Activated naive CD8-positive, alpha-beta T cell treated with anti-CD3 and anti-CD28 coated beads for 36 hours (primary cell): Measurements from ENCODE around the gene PRM2. TPM values are rescaled to one million over a fixed set of nuclear protein-coding genes. Genes with fewer than 3 reads are reported as not detected.

Source experiments
- DNase-seq: peaks from one replicate; pipeline ENCODE4 v3.0.0; 2021
- H3K27ac Mint-ChIP-seq: one replicate; pipeline ENCODE4 v1.8.0; 2022; ENCODE audit warnings: mild to moderate bottlenecking, moderate library complexity, mixed read lengths
- H3K27me3 Mint-ChIP-seq: one replicate; pipeline ENCODE4 v1.8.0; 2022; ENCODE audit warnings: mild to moderate bottlenecking, mixed read lengths
- H3K36me3 Mint-ChIP-seq: one replicate; pipeline ENCODE4 v1.8.0; 2021; ENCODE audit warnings: mild to moderate bottlenecking, mixed read lengths
- H3K4me1 Mint-ChIP-seq: one replicate; pipeline ENCODE4 v1.8.0; 2021; ENCODE audit warnings: mixed read lengths
- H3K4me3 Mint-ChIP-seq: one replicate; pipeline ENCODE4 v1.8.0; 2022; ENCODE audit warnings: mild to moderate bottlenecking, moderate library complexity, mixed read lengths
- H3K9me3 Mint-ChIP-seq: one replicate; pipeline ENCODE4 v1.8.0; 2022; ENCODE audit warnings: mixed read lengths
- total RNA-seq, 2 experiments: library from RNA; stranded (reverse); gene quantifications; one replicate each; pipeline ENCODE4 v1.2.3, GENCODE V29; 2021

PRM2 gene
- total RNA-seq, 2 experiments from 2014 or later, result not detected

GRCh38 chr16:11225677-11226549 lies 50.4 kb downstream of the PRM2 start:
- Mint-ChIP-seq H3K27ac (peak overlapping the region; percentile 100), H3K27me3 (no peaks in the 10 kb centered on the region), H3K4me1 (peaks cover 52% of the 10 kb centered on the region), H3K36me3 (peaks cover 2% of the 10 kb centered on the region), H3K9me3 (peaks cover 2% of the 10 kb centered on the region), H3K4me3 (peak overlapping the region; percentile 76)
- peak; percentile 18 for DNase-seq

Other genes with a start within 250 kb of the PRM2 start
- 10 to 100 TPM; 30.8 to 32.9 TPM for gene SOCS1, start 20.3 kb downstream of the PRM2 start, total RNA-seq
- gene TNP2, start 7.2 kb downstream of the PRM2 start, total RNA-seq, result not detected
- not detected for gene PRM3, start 2.9 kb downstream of the PRM2 start, total RNA-seq
- gene PRM1, start 4.8 kb upstream of the PRM2 start, total RNA-seq, result not detected
- gene RMI2, start 69.0 kb upstream of the PRM2 start, total RNA-seq, result 10 to 100 TPM; 50.1 to 56.1 TPM